Measurements from ENCODE around the gene ATP7B. TPM values are rescaled to one million over a fixed set of nuclear protein-coding genes. Genes with fewer than 3 reads are reported as not detected.

ATP7B gene
- total RNA-seq, 4 donors from 2014 or later: 17.6 to 32.9 (median 22.6) TPM

DNA sequence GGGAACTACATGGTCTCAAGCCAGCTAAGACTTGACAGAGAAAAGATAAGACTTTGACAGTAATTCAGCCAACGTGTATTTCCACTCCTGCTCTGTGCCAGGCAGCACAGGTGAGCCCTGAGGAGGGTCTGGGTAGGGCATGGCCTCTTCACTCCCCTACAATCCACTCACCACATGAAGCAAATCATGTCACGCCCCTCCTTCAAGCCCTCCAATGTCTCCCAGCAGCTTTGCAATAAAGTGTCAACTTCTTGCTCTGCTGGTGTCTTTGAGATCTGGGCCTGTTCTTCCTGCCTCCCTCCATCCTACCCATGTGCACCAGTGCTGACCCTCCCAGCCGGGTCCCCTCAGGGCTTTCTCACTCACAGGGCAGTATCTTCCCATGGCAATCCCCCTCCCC lies 91.0 kb downstream of the ATP7B start:
- Histone ChIP-seq H3K27ac (no peak overlapping the region), H3K9me3 (no peaks in the 10 kb centered on the region), H3K36me3 (no peaks in the 10 kb centered on the region), H3K4me3 (no peak overlapping the region), H3K4me1 (no peaks in the 10 kb centered on the region), H3K27me3 (no peaks in the 10 kb centered on the region)
- intact Hi-C loops (cut with DNase I; ENCODE audit: low total_unique reads) (no loop called here), in situ Hi-C loops (cut with MboI; ENCODE audit: low pct_ligation_motif_present in 1 of 4, low pct_unique_long_range_greater_than_20kb in 1 of 4, low sequenced_read_pairs in 3 of 4) (no loop called here)
- WGBS, 2 donors (ENCODE audit: low coverage in 1 of 2): 67 to 78% methylated on average over 2 to 3 of the region's 3 CpGs
- no peak for DNase-seq
- TF ChIP-seq POLR2AphosphoS5 (IDR thresholded peaks at IDR 0.05): no peak
- no peak for TF ChIP-seq POLR2A (IDR thresholded peaks at IDR 0.05)
- TF ChIP-seq, protein P1, sequence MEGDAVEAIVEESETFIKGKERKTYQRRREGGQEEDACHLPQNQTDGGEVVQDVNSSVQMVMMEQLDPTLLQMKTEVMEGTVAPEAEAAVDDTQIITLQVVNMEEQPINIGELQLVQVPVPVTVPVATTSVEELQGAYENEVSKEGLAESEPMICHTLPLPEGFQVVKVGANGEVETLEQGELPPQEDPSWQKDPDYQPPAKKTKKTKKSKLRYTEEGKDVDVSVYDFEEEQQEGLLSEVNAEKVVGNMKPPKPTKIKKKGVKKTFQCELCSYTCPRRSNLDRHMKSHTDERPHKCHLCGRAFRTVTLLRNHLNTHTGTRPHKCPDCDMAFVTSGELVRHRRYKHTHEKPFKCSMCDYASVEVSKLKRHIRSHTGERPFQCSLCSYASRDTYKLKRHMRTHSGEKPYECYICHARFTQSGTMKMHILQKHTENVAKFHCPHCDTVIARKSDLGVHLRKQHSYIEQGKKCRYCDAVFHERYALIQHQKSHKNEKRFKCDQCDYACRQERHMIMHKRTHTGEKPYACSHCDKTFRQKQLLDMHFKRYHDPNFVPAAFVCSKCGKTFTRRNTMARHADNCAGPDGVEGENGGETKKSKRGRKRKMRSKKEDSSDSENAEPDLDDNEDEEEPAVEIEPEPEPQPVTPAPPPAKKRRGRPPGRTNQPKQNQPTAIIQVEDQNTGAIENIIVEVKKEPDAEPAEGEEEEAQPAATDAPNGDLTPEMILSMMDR (IDR thresholded peaks at IDR 0.05): no peak
- TF ChIP-seq EP300 (IDR thresholded peaks at IDR 0.05; ENCODE audit: low read depth): no peak

DNA sequence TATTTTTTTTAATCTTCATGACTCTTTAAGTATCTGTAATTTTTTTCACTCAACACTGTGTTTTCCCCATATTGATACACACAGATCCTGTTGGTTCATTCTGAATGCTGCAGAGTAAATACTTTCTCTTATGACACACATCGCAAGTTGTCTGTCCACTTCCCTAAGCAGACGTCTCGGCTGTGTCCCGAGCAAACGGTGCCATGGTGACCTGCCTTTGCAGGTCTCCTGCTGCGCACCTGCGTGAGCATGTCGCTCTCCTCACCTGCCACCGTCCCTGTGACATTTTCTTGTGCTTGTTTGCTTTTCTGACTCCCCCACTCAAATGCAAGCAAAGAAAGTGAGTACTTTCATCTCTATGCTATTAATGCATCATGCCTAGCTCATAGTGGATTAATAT lies 91.7 kb downstream of the ATP7B start:
- Histone ChIP-seq H3K4me1 (no peaks in the 10 kb centered on the region), H3K4me3 (no peak overlapping the region), H3K36me3 (no peaks in the 10 kb centered on the region), H3K27me3 (no peaks in the 10 kb centered on the region), H3K27ac (no peak overlapping the region), H3K9me3 (no peaks in the 10 kb centered on the region)
- no peak for DNase-seq
- intact Hi-C loops (cut with DNase I; ENCODE audit: low total_unique reads) (no loop called here), in situ Hi-C loops (cut with MboI; ENCODE audit: low pct_ligation_motif_present in 1 of 4, low pct_unique_long_range_greater_than_20kb in 1 of 4, low sequenced_read_pairs in 3 of 4) (no loop called here)
- WGBS, 2 donors (ENCODE audit: low coverage in 1 of 2): 83 to 93% methylated on average over 9 of the region's 9 CpGs
- TF ChIP-seq POLR2AphosphoS5 (IDR thresholded peaks at IDR 0.05) (no peak), EP300 (IDR thresholded peaks at IDR 0.05; ENCODE audit: low read depth) (no peak), POLR2A (IDR thresholded peaks at IDR 0.05) (no peak)
- TF ChIP-seq, protein P1 (IDR thresholded peaks at IDR 0.05): no peak

DNA sequence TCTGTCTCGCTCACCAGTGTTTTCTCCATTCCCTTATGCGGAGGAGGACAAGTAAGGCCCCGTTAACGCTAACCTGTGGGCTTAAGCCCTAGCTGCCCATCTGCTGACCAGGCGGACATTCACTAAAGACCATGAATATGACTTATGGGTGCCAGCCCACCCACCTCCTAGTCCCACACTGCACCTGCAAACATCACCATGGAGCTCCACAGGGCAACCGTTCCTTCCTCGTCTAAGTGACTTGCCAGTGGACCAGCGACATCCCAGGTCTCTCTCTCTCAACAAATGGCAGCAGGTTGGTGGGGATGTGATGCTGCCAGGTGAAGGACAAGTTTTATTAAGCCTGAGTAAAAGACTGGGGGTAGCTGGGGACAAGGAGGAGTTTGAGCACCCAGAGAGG lies 94.3 kb downstream of the ATP7B start:
- Histone ChIP-seq H3K4me1 (no peaks in the 10 kb centered on the region), H3K27ac (no peak overlapping the region), H3K27me3 (no peaks in the 10 kb centered on the region), H3K4me3 (no peak overlapping the region), H3K36me3 (no peaks in the 10 kb centered on the region), H3K9me3 (no peaks in the 10 kb centered on the region)
- WGBS, 2 donors (ENCODE audit: low coverage in 1 of 2): 91 to 98% methylated on average over 5 to 8 of the region's 8 CpGs
- no peak for DNase-seq
- in situ Hi-C loops (cut with MboI; ENCODE audit: low pct_ligation_motif_present in 1 of 4, low pct_unique_long_range_greater_than_20kb in 1 of 4, low sequenced_read_pairs in 3 of 4) (no loop called here), intact Hi-C loops (cut with DNase I; ENCODE audit: low total_unique reads) (no loop called here)
- TF ChIP-seq POLR2A (IDR thresholded peaks at IDR 0.05) (no peak), POLR2AphosphoS5 (IDR thresholded peaks at IDR 0.05) (no peak), EP300 (IDR thresholded peaks at IDR 0.05; ENCODE audit: low read depth) (no peak)

DNA sequence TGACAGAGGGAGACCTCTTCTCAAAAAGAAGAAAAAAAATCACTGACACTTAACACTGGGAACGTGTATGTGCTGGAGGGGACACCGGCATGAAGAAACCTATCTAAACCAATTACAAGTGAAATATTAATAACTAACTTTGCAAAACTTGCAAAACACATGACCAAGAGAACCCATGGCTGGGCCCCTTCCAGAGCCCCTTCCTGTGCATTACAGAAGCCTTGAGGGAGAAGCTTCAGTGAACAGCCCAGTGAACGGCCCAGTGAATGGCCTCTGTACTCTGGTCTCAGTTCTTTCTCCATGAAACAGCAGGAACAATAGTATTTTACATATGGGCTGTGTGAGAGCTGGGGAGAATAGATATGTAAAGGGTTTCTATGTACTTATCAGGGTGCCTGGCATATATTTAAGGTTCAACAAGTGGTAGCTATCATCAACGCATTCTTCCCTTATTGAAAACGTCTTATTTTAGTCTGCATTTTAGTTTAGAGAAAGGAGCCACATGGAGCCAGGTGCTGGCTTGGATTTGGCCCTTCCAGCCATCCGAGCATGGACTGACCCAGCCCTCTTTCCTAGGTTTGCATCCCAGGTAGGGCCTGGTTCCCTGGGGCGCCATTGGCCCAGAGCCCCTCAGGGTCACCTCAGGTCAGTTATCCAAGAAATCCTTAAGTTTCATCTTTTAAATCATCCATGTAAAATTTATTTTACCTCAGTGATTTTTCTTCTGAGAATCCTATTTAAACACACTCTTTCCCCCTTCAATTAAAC lies 95.0 kb downstream of the ATP7B start:
- TF ChIP-seq POLR2AphosphoS5 (IDR thresholded peaks at IDR 0.05) (no peak), POLR2A (IDR thresholded peaks at IDR 0.05) (no peak), EP300 (IDR thresholded peaks at IDR 0.05; ENCODE audit: low read depth) (no peak)
- TF ChIP-seq, protein P1 (IDR thresholded peaks at IDR 0.05): no peak
- Histone ChIP-seq H3K4me3 (no peak overlapping the region), H3K4me1 (no peaks in the 10 kb centered on the region), H3K36me3 (no peaks in the 10 kb centered on the region), H3K27me3 (no peaks in the 10 kb centered on the region), H3K9me3 (no peaks in the 10 kb centered on the region), H3K27ac (no peak overlapping the region)
- in situ Hi-C loops (cut with MboI; ENCODE audit: low pct_ligation_motif_present in 1 of 4, low pct_unique_long_range_greater_than_20kb in 1 of 4, low sequenced_read_pairs in 3 of 4) (no loop called here), intact Hi-C loops (cut with DNase I; ENCODE audit: low total_unique reads) (no loop called here)
- 89 to 90% methylated on average over 3 to 7 of the region's 7 CpGs for WGBS, 2 donors (ENCODE audit: low coverage in 1 of 2)
- no peak for DNase-seq

All from transverse colon (tissue), 4 donors.